Prostate gland (tissue), 2 donors: Measurements from ENCODE around the gene IGFBP3. TPM values are rescaled to one million over a fixed set of nuclear protein-coding genes. Genes with fewer than 3 reads are reported as not detected.

Source experiments
- DNase-seq: peaks from one replicate; pipeline ENCODE4 v3.0.0-alpha.2; 2019; ENCODE audit warnings: low spot score
- H3K27ac ChIP-seq, 2 donors: fragments of 200-600 bp; sonication (generic); 2 replicates each; pipeline ENCODE4 v1.5.1; 2017 to 2019
- H3K27me3 ChIP-seq: fragments of 200-600 bp; sonication (generic); replicated peaks from 2 replicates; pipeline ENCODE4 v1.5.1; 2019; ENCODE audit not compliant: insufficient read depth
- H3K36me3 ChIP-seq, 2 donors: fragments of 200-600 bp; sonication (generic); 1 replicate in 1 of 2; 2 replicates in 1 of 2; pipeline versions ENCODE4 v1.5.1 to v1.8.1; 2017 to 2019
- H3K4me1 ChIP-seq: fragments of 200-600 bp; sonication (generic); replicated peaks from 2 replicates; pipeline ENCODE4 v1.5.1; 2019
- H3K4me3 ChIP-seq, 2 donors: fragments of 200-600 bp; sonication (generic); 2 replicates each; pipeline ENCODE4 v1.5.1; 2017 to 2019
- H3K9me3 ChIP-seq: fragments of 200-600 bp; sonication (generic); 2 replicates; pipeline ENCODE4 v1.5.1; 2017
- CTCF ChIP-seq, 4 experiments: fragments of 200-600 bp in 2 of 4; fragments of 450-650 bp in 2 of 4; sonication (generic) in 2 of 4; IDR thresholded peaks; 1 replicate in 3 of 4; 2 replicates in 1 of 4; pipeline ENCODE4 v1.5.1; 2016 to 2019; ENCODE audit warnings: antibody characterized with exemption in 4 of 4, mild to moderate bottlenecking in 2 of 4, moderate library complexity in 2 of 4
- POLR2A ChIP-seq: fragments of 450-650 bp; IDR thresholded peaks from one replicate; pipeline ENCODE4 v1.6.1; 2016; ENCODE audit warnings: antibody characterized with exemption, mild to moderate bottlenecking
- POLR2AphosphoS5 ChIP-seq: sonication (generic); formaldehyde crosslinking; IDR thresholded peaks from one replicate; pipeline ENCODE4 v1.6.1; 2017; ENCODE audit warnings: antibody characterized with exemption
- WGBS: methylation state at CpG from one replicate; pipeline ENCODE4 v1.1.5; 2018; 5-methylcytosine and 5-hydroxymethylcytosine counted together
- intact Hi-C: fragments of 100-400 bp; cut with DNase I; formaldehyde crosslinking; loops from one replicate; pipeline ENCODE4 v1.14.2; 2022
- total RNA-seq, 2 donors: library from RNA; depleted of rRNA; stranded (reverse); fragments of >200 nt; gene quantifications; one replicate each; pipeline ENCODE4 v1.1.0, GENCODE V29; 2016

IGFBP3 gene
- 100 to 1,000 TPM in 1 of 2 donors, 10 to 100 TPM in 1; 71.6 to 105 TPM for total RNA-seq

- peak; percentile 36 for DNase-seq
- Histone ChIP-seq H3K4me1 (no peaks in the 10 kb centered on the region), H3K27me3 (no peaks in the 10 kb centered on the region), H3K9me3 (no peaks in the 10 kb centered on the region), H3K4me3 (peak within 1 kb of the TSS; percentile 29 to 39), H3K27ac (no peak within 1 kb of the TSS), H3K36me3 (no peaks in the 10 kb centered on the region)
- intact Hi-C loops: loop anchor here (5.0 to 10.0 kb wide), 5 partner anchors 432 to 1012 kb away; no protein-coding TSS in a partner anchor
- under 1% methylated on average over 53 of the region's 111 CpGs for WGBS
- TF ChIP-seq POLR2A (peak; percentile 44), CTCF (IDR thresholded peaks at IDR 0.05) (peak in 1 of 4 experiments; percentile 19), POLR2AphosphoS5 (no peak)
Measured at GRCh38 chr7:45920502-45921380, at the start of gene IGFBP3. Gene IGFBP3 (minus strand): TSS chr7:45921272. CDS start chr7:45921140, 132 bp downstream.

GRCh38 chr7:45970454-45970853 is 49.4 kb upstream of the IGFBP3 start:
- H3K4me3 ChIP-seq: no peak overlapping the region
- H3K36me3 ChIP-seq: no peaks in the 10 kb centered on the region
- DNase-seq: no peak
- TF ChIP-seq CTCF (IDR thresholded peaks at IDR 0.05) (no peak), POLR2AphosphoS5 (no peak), POLR2A (no peak)
- no peaks in the 10 kb centered on the region for H3K9me3 ChIP-seq
- 65% methylated on average over 2 of the region's 2 CpGs for WGBS
- no peaks in the 10 kb centered on the region for H3K4me1 ChIP-seq
- no peak overlapping the region for H3K27ac ChIP-seq
- intact Hi-C loops: no loop called here
- H3K27me3 ChIP-seq: no peaks in the 10 kb centered on the region

- intact Hi-C loops: no loop called here
- no peaks in the 10 kb centered on the region for H3K27me3 ChIP-seq
- 81% methylated on average over 5 of the region's 5 CpGs for WGBS
- no peaks in the 10 kb centered on the region for H3K4me1 ChIP-seq
- no peak for DNase-seq
- no peaks in the 10 kb centered on the region for H3K36me3 ChIP-seq
- H3K9me3 ChIP-seq: no peaks in the 10 kb centered on the region
- TF ChIP-seq POLR2AphosphoS5 (no peak), POLR2A (no peak)
- H3K27ac ChIP-seq: no peak overlapping the region
- no peak overlapping the region for H3K4me3 ChIP-seq
Measured at GRCh38 chr7:45969940-45970339, 48.9 kb upstream of the IGFBP3 start.

- no peak for TF ChIP-seq POLR2AphosphoS5
- TF ChIP-seq CTCF (IDR thresholded peaks at IDR 0.05): no peak
- TF ChIP-seq POLR2A: no peak
- no peak overlapping the region for H3K4me3 ChIP-seq
- no peaks in the 10 kb centered on the region for H3K27me3 ChIP-seq
- WGBS: 57% methylated on average over 10 of the region's 10 CpGs
- intact Hi-C loops: no loop called here
- H3K9me3 ChIP-seq: no peaks in the 10 kb centered on the region
- H3K27ac ChIP-seq: no peak overlapping the region
- H3K4me1 ChIP-seq: no peaks in the 10 kb centered on the region
- DNase-seq: no peak
- H3K36me3 ChIP-seq: no peaks in the 10 kb centered on the region
Measured at GRCh38 chr7:45968856-45969541, 47.9 kb upstream of the IGFBP3 start.

GRCh38 chr7:45968312-45968711 is 47.2 kb upstream of the IGFBP3 start:
- DNase-seq: no peak
- Histone ChIP-seq H3K27ac (no peak overlapping the region), H3K9me3 (no peaks in the 10 kb centered on the region), H3K4me1 (no peaks in the 10 kb centered on the region), H3K36me3 (no peaks in the 10 kb centered on the region), H3K4me3 (no peak overlapping the region), H3K27me3 (no peaks in the 10 kb centered on the region)
- WGBS: 86% methylated on average over 7 of the region's 7 CpGs
- intact Hi-C loops: no loop called here
- no peak for TF ChIP-seq POLR2AphosphoS5
- no peak for TF ChIP-seq CTCF (IDR thresholded peaks at IDR 0.05)
